GM23338 (cell line): ENCODE results near the gene MGAT4B. TPM values are rescaled to one million over a fixed set of nuclear protein-coding genes. Genes with fewer than 3 reads are reported as not detected.
A peak's percentile ranks its signal among the peaks of the same experiment; 100 is the strongest.

ENCODE experiments used
- ATAC-seq: fragments of 200-7000 bp; cut with Tn5 transposase; 3 replicates; pipeline ENCODE4 v1.9.1; 2020
- DNase-seq: peaks from one replicate; pipeline ENCODE4 v3.0.0-alpha.2; 2015; ENCODE audit warnings: low spot score
- H2AFZ ChIP-seq: fragments of 200-600 bp; sonication (generic); 2 replicates; pipeline ENCODE4 v1.8.0; 2016; ENCODE audit warnings: antibody characterized with exemption, mild to moderate bottlenecking, moderate library complexity
- H3F3A ChIP-seq: fragments of 200-600 bp; sonication (generic); replicated peaks from 2 replicates; pipeline ENCODE4 v1.8.0; 2017; ENCODE audit warnings: antibody characterized with exemption, mixed run types, low read depth
- H3K27ac ChIP-seq: fragments of 200-600 bp; sonication (generic); 2 replicates; pipeline ENCODE4 v1.6.1; 2016; ENCODE audit warnings: low read depth
- H3K27me3 ChIP-seq: fragments of 200-600 bp; sonication (generic); 2 replicates; pipeline ENCODE4 v1.8.0; 2016; ENCODE audit warnings: mild to moderate bottlenecking, mixed run types, moderate library complexity; ENCODE audit not compliant: insufficient read depth
- H3K36me3 ChIP-seq: fragments of 200-600 bp; sonication (generic); 2 replicates; pipeline ENCODE4 v1.8.0; 2016; ENCODE audit warnings: mild to moderate bottlenecking; ENCODE audit not compliant: insufficient read depth
- H3K4me1 ChIP-seq: fragments of 200-600 bp; sonication (generic); 2 replicates; pipeline ENCODE4 v1.8.0; 2016; ENCODE audit warnings: mild to moderate bottlenecking, moderate library complexity; ENCODE audit not compliant: insufficient read depth
- H3K4me2 ChIP-seq: fragments of 200-600 bp; sonication (generic); 2 replicates; pipeline ENCODE4 v1.7.1; 2017; ENCODE audit warnings: mixed run types
- H3K4me3 ChIP-seq: fragments of 200-600 bp; sonication (generic); 2 replicates; pipeline ENCODE4 v1.6.1; 2016; ENCODE audit warnings: mixed run types
- H3K79me2 ChIP-seq: fragments of 200-600 bp; sonication (generic); replicated peaks from 2 replicates; pipeline ENCODE4 v1.8.0; 2017; ENCODE audit warnings: mild to moderate bottlenecking; ENCODE audit not compliant: insufficient read depth
- H3K9me2 ChIP-seq: fragments of 200-600 bp; sonication (generic); 2 replicates; pipeline ENCODE4 v1.8.0; 2017; ENCODE audit not compliant: insufficient read depth
- H4K20me1 ChIP-seq: fragments of 200-600 bp; sonication (generic); replicated peaks from 2 replicates; pipeline ENCODE4 v1.8.0; 2017; ENCODE audit warnings: mild to moderate bottlenecking; ENCODE audit not compliant: insufficient read depth
- H3K27ac Mint-ChIP-seq: 2 replicates; pipeline ENCODE4 v1.8.0; 2020; ENCODE audit warnings: inconsistent platforms, mild to moderate bottlenecking, moderate library complexity, mixed read lengths
- H3K27me3 Mint-ChIP-seq: 3 replicates; pipeline ENCODE4 v1.8.0; 2022; ENCODE audit warnings: low read depth, mild to moderate bottlenecking, moderate library complexity, mixed read lengths, inconsistent platforms; ENCODE audit not compliant: insufficient read depth, poor library complexity
- H3K36me3 Mint-ChIP-seq: 3 replicates; pipeline ENCODE4 v1.8.0; 2021; ENCODE audit warnings: low read depth, mild to moderate bottlenecking, inconsistent platforms, moderate library complexity, mixed read lengths
- H3K4me1 Mint-ChIP-seq: 3 replicates; pipeline ENCODE4 v1.8.0; 2020; ENCODE audit warnings: mild to moderate bottlenecking, inconsistent platforms, mixed read lengths
- H3K4me3 Mint-ChIP-seq: 3 replicates; pipeline ENCODE4 v1.8.0; 2021; ENCODE audit warnings: moderate library complexity, mild to moderate bottlenecking, inconsistent platforms, mixed read lengths
- H3K9me3 Mint-ChIP-seq: 3 replicates; pipeline ENCODE4 v1.8.0; 2020; ENCODE audit warnings: moderate library complexity, mild to moderate bottlenecking, inconsistent platforms, mixed read lengths
- CREB1 ChIP-seq: fragments of 250-450 bp; sonication (Bioruptor Pico); IDR thresholded peaks from 2 replicates; pipeline ENCODE4 v1.5.0; 2020; ENCODE audit warnings: low read depth, mild to moderate bottlenecking, moderate library complexity
- EZH2 ChIP-seq: fragments of 200-600 bp; sonication (generic); IDR thresholded peaks from one replicate; pipeline ENCODE4 v1.8.0; 2017; ENCODE audit warnings: antibody characterized with exemption, mild to moderate bottlenecking, low read depth; ENCODE audit not compliant: unreplicated experiment
- JUNB ChIP-seq: IDR thresholded peaks from one replicate; pipeline ENCODE4 v1.6.1; 2016; ENCODE audit warnings: antibody characterized with exemption; ENCODE audit not compliant: unreplicated experiment
- NANOG ChIP-seq: IDR thresholded peaks from 2 replicates; pipeline ENCODE4 v1.6.1; 2016; ENCODE audit warnings: antibody characterized with exemption, borderline replicate concordance
- POLR2AphosphoS5 ChIP-seq: IDR thresholded peaks from 2 replicates; pipeline ENCODE4 v1.6.1; 2016; ENCODE audit warnings: antibody characterized with exemption, low read depth
- STAT1 ChIP-seq: IDR thresholded peaks from one replicate; pipeline ENCODE4 v1.6.1; 2016; ENCODE audit warnings: antibody characterized with exemption; ENCODE audit not compliant: unreplicated experiment
- polyA plus RNA-seq: library from polyadenylated mRNA; unstranded; fragments of >200 nt; fragmentation: Nextera tagmentation; extraction: Ambion mirVana; gene quantifications from 2 replicates; pipeline ENCODE4 v1.2.1, GENCODE V29; 2016
- total RNA-seq: library from RNA; depleted of rRNA; stranded (reverse); fragments of >200 nt; shearing (Covaris generic); gene quantifications from 2 replicates; pipeline ENCODE4 v1.2.3, GENCODE V29; 2014
- TF ChIP-seq, protein P1 (sequence below): IDR thresholded peaks from one replicate; pipeline ENCODE4 v1.6.1; 2018; ENCODE audit warnings: antibody characterized with exemption; ENCODE audit not compliant: unreplicated experiment
- TF ChIP-seq, protein P2 (sequence below), 2 experiments: fragments of 200-600 bp in 1 of 2; sonication (generic) in 1 of 2; conservative IDR thresholded peaks; 2 replicates each; pipeline versions ENCODE4 v1.5.1 to v1.6.1; 2016 to 2017; ENCODE audit warnings: antibody characterized with exemption in 2 of 2, low read depth in 2 of 2, mild to moderate bottlenecking in 2 of 2, moderate library complexity in 1 of 2

Gene MGAT4B
- total and polyA plus RNA-seq, 2 experiments from 2014 or later = 32.3 to 101 TPM

DNA sequence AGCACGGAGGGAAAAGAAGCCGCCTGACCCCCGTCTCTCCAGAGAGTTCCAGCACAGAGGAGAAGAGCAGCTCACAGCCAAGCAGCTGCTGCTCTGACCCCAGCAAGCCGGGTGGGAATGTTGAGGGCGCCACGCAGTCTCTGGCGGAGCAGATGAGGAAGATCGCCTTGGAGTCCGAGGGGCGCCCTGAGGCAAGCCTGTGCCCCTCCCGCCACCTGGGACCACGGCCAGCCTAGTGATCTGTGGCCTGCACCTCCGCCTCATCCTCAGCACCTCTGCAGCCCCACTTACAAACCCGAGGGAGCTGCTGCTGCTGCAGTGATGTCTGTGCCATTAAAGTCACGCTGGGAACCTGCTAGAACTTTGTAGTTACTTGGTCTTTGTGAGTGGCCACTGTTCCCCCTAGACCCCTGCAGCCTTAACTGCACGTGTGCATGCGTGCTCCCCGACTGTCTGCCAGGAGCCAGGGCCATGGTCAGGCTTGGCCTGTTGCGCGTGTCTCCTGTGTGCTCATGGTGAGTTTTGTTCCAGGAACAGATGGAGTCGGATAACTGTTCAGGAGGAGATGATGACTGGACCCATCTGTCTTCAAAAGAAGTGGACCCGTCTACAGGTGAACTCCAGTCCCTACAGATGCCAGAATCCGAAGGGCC lies 26.5 kb upstream of the MGAT4B start:
- H3K9me2 ChIP-seq = no peaks in the 10 kb centered on the region
- no peak for TF ChIP-seq NANOG
- TF ChIP-seq POLR2AphosphoS5 = 0 out of 2 replicates have a peak, but pooled peaks have one; percentile 22
- peaks cover 18% of the 10 kb centered on the region for H3K4me1 ChIP-seq
- peaks cover 15% of the 10 kb centered on the region for H3K4me1 Mint-ChIP-seq
- H3F3A ChIP-seq = peaks cover 25% of the 10 kb centered on the region
- peaks cover 20% of the 10 kb centered on the region for H4K20me1 ChIP-seq
- peaks cover 98% of the 10 kb centered on the region for H3K36me3 Mint-ChIP-seq
- peaks cover 11% of the 10 kb centered on the region for H3K9me3 Mint-ChIP-seq
- H3K27ac Mint-ChIP-seq = no peak overlapping the region
- H3K79me2 ChIP-seq = no peaks in the 10 kb centered on the region
- no peak overlapping the region for H3K27ac ChIP-seq
- no peak overlapping the region for H2AFZ ChIP-seq
- no peak for DNase-seq
- H3K36me3 ChIP-seq = peaks cover 30% of the 10 kb centered on the region
- no peak overlapping the region for H3K4me3 Mint-ChIP-seq
- H3K4me2 ChIP-seq = no peak overlapping the region
- H3K27me3 Mint-ChIP-seq = peaks cover 29% of the 10 kb centered on the region
- no peak overlapping the region for H3K4me3 ChIP-seq
- ATAC-seq = no peak
- no peaks in the 10 kb centered on the region for H3K27me3 ChIP-seq

DNA sequence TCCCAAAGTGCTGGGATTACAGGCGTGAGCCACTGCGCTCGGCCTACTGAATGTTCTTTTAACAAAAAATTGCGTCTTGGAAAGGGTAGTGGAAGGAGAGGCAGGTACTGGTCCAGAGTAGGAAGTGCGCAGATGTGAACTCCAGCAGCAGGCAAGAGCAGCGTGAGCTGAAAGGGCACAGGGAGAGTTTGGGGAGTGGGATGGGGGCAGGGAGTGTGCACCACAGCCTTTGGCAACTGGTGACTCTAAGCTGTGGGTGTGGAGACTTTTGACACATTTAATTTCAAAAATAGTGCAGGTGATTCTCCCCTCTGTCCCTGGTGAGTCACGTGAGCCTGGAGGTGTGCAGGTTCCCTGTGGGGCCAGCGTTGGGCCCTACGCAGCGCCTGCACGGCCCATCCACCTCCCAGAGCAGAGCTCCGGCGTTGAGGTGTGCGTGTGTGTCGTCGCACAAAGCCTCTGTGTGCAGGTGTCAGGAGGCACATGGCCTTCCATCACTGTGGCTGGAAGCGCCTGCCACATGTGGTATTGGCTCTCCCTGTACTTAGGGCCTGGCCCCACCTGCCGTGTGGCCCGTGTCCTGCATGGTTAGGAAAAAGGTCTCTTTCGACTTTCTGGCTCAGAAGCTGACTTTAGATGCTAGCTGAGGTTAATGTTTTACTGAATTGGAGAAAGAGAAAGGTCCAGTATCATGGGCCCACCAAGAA lies 25.5 kb upstream of the MGAT4B start:
- Mint-ChIP-seq H3K27ac (no peak overlapping the region), H3K9me3 (peaks cover 11% of the 10 kb centered on the region), H3K4me1 (peaks cover 24% of the 10 kb centered on the region), H3K36me3 (peaks cover 98% of the 10 kb centered on the region), H3K4me3 (no peak overlapping the region), H3K27me3 (peaks cover 26% of the 10 kb centered on the region)
- Histone ChIP-seq H2AFZ (no peak overlapping the region), H3K79me2 (no peaks in the 10 kb centered on the region), H4K20me1 (peaks cover 21% of the 10 kb centered on the region), H3K27me3 (no peaks in the 10 kb centered on the region), H3K36me3 (peaks cover 30% of the 10 kb centered on the region), H3K9me2 (no peaks in the 10 kb centered on the region), H3K27ac (0 out of 2 replicates have a peak overlapping the region, but pooled peaks have one; percentile 45), H3F3A (peaks cover 23% of the 10 kb centered on the region), H3K4me1 (peaks cover 23% of the 10 kb centered on the region), H3K4me2 (no peak overlapping the region), H3K4me3 (no peak overlapping the region)
- ATAC-seq (no peak), DNase-seq (no peak)
- TF ChIP-seq NANOG (no peak), JUNB (no peak), STAT1 (no peak), CREB1 (no peak), EZH2 (no peak)
- TF ChIP-seq, protein P1, sequence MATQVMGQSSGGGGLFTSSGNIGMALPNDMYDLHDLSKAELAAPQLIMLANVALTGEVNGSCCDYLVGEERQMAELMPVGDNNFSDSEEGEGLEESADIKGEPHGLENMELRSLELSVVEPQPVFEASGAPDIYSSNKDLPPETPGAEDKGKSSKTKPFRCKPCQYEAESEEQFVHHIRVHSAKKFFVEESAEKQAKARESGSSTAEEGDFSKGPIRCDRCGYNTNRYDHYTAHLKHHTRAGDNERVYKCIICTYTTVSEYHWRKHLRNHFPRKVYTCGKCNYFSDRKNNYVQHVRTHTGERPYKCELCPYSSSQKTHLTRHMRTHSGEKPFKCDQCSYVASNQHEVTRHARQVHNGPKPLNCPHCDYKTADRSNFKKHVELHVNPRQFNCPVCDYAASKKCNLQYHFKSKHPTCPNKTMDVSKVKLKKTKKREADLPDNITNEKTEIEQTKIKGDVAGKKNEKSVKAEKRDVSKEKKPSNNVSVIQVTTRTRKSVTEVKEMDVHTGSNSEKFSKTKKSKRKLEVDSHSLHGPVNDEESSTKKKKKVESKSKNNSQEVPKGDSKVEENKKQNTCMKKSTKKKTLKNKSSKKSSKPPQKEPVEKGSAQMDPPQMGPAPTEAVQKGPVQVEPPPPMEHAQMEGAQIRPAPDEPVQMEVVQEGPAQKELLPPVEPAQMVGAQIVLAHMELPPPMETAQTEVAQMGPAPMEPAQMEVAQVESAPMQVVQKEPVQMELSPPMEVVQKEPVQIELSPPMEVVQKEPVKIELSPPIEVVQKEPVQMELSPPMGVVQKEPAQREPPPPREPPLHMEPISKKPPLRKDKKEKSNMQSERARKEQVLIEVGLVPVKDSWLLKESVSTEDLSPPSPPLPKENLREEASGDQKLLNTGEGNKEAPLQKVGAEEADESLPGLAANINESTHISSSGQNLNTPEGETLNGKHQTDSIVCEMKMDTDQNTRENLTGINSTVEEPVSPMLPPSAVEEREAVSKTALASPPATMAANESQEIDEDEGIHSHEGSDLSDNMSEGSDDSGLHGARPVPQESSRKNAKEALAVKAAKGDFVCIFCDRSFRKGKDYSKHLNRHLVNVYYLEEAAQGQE = no peak
- TF ChIP-seq, protein P2, sequence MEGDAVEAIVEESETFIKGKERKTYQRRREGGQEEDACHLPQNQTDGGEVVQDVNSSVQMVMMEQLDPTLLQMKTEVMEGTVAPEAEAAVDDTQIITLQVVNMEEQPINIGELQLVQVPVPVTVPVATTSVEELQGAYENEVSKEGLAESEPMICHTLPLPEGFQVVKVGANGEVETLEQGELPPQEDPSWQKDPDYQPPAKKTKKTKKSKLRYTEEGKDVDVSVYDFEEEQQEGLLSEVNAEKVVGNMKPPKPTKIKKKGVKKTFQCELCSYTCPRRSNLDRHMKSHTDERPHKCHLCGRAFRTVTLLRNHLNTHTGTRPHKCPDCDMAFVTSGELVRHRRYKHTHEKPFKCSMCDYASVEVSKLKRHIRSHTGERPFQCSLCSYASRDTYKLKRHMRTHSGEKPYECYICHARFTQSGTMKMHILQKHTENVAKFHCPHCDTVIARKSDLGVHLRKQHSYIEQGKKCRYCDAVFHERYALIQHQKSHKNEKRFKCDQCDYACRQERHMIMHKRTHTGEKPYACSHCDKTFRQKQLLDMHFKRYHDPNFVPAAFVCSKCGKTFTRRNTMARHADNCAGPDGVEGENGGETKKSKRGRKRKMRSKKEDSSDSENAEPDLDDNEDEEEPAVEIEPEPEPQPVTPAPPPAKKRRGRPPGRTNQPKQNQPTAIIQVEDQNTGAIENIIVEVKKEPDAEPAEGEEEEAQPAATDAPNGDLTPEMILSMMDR (conservative IDR thresholded peaks at IDR 0.05; ENCODE audit: low read depth in 2 of 2) = no peak
